ENCODE results near the gene PSMA2.
A peak's percentile ranks its signal among the peaks of the same experiment; 100 is the strongest.

The PSMA2 gene

DNA sequence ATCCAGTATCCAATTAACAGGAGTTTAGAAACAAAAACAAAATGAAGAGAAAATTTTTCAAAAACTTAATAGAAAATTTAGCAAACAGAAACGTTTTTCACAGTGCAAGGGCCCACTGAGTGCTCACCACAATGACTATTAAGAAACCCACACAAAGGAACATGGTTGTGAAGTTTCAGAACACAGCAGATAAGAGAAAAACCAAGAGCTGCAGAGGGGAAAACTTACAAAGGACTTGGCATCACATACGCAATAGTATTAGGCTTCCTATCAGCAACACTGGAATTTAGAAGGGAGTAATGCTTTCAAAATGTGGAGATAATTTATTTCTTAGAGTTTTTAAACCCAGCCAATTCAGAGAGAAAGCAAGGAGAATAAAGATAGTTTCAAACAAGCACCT, 18.4 kb downstream of the PSMA2 start:
- no peak for TF ChIP-seq CTCF (IDR thresholded peaks at IDR 0.05)
- Histone ChIP-seq H3K9me3 (no peaks in the 10 kb centered on the region), H3K27ac (no peak overlapping the region), H3K4me1 (ENCODE audit: control insufficient read depth in 1 of 2, insufficient read depth in 1 of 2, low read depth in 1 of 2, low read length in 1 of 2) (peaks cover 38 to 43% of the 10 kb centered on the region in 2 experiments), H3K27me3 (no peaks in the 10 kb centered on the region), H3K36me3 (peaks cover 25% of the 10 kb centered on the region), H3K4me3 (ENCODE audit: low read depth in 1 of 2, low read length in 1 of 2) (no peak overlapping the region)

DNA sequence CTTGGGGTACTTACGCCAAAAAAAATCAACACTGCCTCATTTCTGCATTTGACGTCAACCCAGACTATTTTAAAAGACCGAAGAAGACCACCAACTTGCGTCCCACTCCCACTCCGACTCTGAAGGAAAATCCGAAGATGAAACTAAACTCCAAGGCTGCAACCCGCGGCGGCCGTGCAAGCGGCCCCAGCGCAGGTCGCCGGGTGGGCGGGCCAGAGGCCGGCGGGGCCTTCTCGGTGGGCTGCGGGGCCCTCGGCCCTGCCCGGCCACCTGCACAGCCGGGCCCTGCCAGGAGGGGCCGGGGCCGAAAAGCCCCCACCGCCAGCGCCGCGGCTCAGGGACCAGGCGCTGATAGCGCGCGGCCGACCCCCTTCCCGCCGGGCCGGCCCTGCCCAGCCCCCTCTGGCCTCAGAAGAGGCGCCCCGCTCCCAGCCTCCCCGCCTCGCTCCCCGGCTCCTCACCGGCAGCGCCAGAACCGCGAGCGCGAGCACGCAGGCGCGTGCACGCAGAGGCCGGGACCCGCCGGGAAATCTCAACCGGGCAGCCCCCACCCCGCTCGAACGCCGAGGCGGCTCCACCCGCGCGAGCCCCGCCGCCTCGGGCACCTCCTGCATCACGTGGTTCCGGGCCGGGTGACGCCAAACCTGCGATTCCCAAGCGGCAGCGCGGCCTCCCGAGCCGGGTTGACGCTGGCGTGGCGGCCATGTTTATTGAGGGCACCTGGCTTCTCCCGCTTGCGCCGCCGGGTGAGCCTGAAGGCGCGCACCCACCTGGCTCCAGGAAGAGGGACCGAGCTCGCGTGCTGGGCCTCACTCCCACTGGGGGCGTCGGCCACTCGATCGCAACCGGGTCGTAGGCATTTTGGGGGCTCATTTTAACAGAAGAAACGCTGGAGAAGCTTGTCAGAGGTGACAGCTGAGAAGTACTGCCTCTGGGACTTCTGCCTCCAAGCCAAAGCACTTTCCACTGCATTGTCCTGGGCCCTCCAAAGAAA, 20.2 kb downstream of the PSMA2 start, which contains the start of gene C7orf25:
Gene C7orf25, minus strand, starts transcription at position 617 of the 994 bp plus-strand sequence. CDS start 1,170 bp downstream, outside the sequence.
- H3K27me3 ChIP-seq: no peaks in the 10 kb centered on the region
- H3K4me1 ChIP-seq (ENCODE audit: control insufficient read depth in 1 of 2, insufficient read depth in 1 of 2, low read depth in 1 of 2, low read length in 1 of 2): peaks cover 57 to 61% of the 10 kb centered on the region in 2 experiments
- TF ChIP-seq CTCF (IDR thresholded peaks at IDR 0.05): peak; percentile 51
- H3K9me3 ChIP-seq: no peaks in the 10 kb centered on the region
- peak within 1 kb of the TSS; percentile 81 for H3K27ac ChIP-seq
- H3K4me3 ChIP-seq (ENCODE audit: low read depth in 1 of 2, low read length in 1 of 2): peak within 1 kb of the TSS; percentile 79 to 88
- H3K36me3 ChIP-seq: peaks cover 12% of the 10 kb centered on the region

DNA sequence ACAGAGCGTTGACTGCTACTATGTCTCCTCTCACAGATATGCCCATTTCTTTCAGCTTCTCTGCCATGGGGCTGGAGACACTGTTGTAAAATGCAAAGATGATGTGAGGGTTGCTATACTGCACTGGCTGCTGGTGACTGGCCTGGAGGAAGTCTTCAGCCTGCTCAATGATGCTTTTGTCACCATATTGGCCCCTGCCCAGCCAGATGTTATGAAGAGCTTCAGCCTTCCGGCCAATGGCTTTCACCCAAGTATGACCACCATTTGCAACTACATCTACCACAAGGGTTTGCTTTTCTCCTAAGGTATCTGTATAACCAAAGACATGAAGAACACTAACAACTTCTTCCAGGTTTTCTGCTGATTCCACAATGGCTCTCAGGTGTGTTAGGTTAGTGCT, 21.7 kb downstream of the PSMA2 start:
- no peak for TF ChIP-seq CTCF (IDR thresholded peaks at IDR 0.05)
- H3K4me1 ChIP-seq (ENCODE audit: control insufficient read depth in 1 of 2, insufficient read depth in 1 of 2, low read depth in 1 of 2, low read length in 1 of 2): peaks cover 70 to 74% of the 10 kb centered on the region in 2 experiments
- H3K4me3 ChIP-seq (ENCODE audit: low read depth in 1 of 2, low read length in 1 of 2): peak overlapping the region in 1 of 2 experiments; percentile 79
- peak overlapping the region; percentile 81 for H3K27ac ChIP-seq
- H3K27me3 ChIP-seq: no peaks in the 10 kb centered on the region
- no peaks in the 10 kb centered on the region for H3K9me3 ChIP-seq
- H3K36me3 ChIP-seq: no peaks in the 10 kb centered on the region

GRCh38 chr7:42907316-42907715, 24.7 kb downstream of the PSMA2 start:
- H3K4me1 ChIP-seq (ENCODE audit: control insufficient read depth in 1 of 2, insufficient read depth in 1 of 2, low read depth in 1 of 2, low read length in 1 of 2): peaks cover 92 to 94% of the 10 kb centered on the region in 2 experiments
- H3K36me3 ChIP-seq: no peaks in the 10 kb centered on the region
- no peaks in the 10 kb centered on the region for H3K9me3 ChIP-seq
- H3K4me3 ChIP-seq (ENCODE audit: low read depth in 1 of 2, low read length in 1 of 2): no peak overlapping the region
- H3K27me3 ChIP-seq: no peaks in the 10 kb centered on the region
- no peak for TF ChIP-seq CTCF (IDR thresholded peaks at IDR 0.05)
- peak overlapping the region; percentile 81 for H3K27ac ChIP-seq

GRCh38 chr7:42906181-42906580, 25.8 kb downstream of the PSMA2 start:
- no peak for TF ChIP-seq CTCF (IDR thresholded peaks at IDR 0.05)
- Histone ChIP-seq H3K9me3 (no peaks in the 10 kb centered on the region), H3K27ac (peak overlapping the region; percentile 68), H3K36me3 (no peaks in the 10 kb centered on the region), H3K4me1 (ENCODE audit: control insufficient read depth in 1 of 2, insufficient read depth in 1 of 2, low read depth in 1 of 2, low read length in 1 of 2) (peaks cover 92 to 96% of the 10 kb centered on the region in 2 experiments), H3K27me3 (no peaks in the 10 kb centered on the region), H3K4me3 (ENCODE audit: low read depth in 1 of 2, low read length in 1 of 2) (no peak overlapping the region)
